KMS-11 (cell line): Measurements from ENCODE around the gene AP1AR.

Experiments used
- H2AFZ ChIP-seq: fragments of 200-600 bp; sonication (generic); 2 replicates; pipeline ENCODE4 v1.6.1; 2016; ENCODE audit warnings: antibody characterized with exemption, mixed run types, low read depth
- H3K27ac ChIP-seq: fragments of 200-600 bp; sonication (generic); 2 replicates; pipeline ENCODE4 v1.6.1; 2016; ENCODE audit warnings: mild to moderate bottlenecking, mixed run types
- H3K27me3 ChIP-seq: fragments of 200-600 bp; sonication (generic); 2 replicates; pipeline ENCODE4 v1.6.1; 2017; ENCODE audit warnings: mild to moderate bottlenecking, low read depth, mixed run types, moderate library complexity; ENCODE audit not compliant: insufficient read depth
- H3K36me3 ChIP-seq: fragments of 200-600 bp; sonication (generic); 2 replicates; pipeline ENCODE4 v1.6.1; 2017; ENCODE audit warnings: mild to moderate bottlenecking, mixed run types; ENCODE audit not compliant: insufficient read depth
- H3K4me1 ChIP-seq: fragments of 200-600 bp; sonication (generic); 2 replicates; pipeline ENCODE4 v1.6.1; 2016; ENCODE audit warnings: mild to moderate bottlenecking, low read depth, mixed run types; ENCODE audit not compliant: poor library complexity, severe bottlenecking
- H3K4me2 ChIP-seq: fragments of 200-600 bp; sonication (generic); 2 replicates; pipeline ENCODE4 v1.7.0; 2016; ENCODE audit warnings: mild to moderate bottlenecking, mixed run types
- H3K4me3 ChIP-seq: fragments of 200-600 bp; sonication (generic); IDR thresholded peaks from 2 replicates; pipeline ENCODE4 v1.6.1; 2017; ENCODE audit warnings: low read depth, low read length, mixed read lengths; ENCODE audit not compliant: insufficient read depth
- H3K79me2 ChIP-seq: fragments of 200-600 bp; sonication (generic); 2 replicates; pipeline ENCODE4 v1.6.1; 2016; ENCODE audit warnings: low read depth, mixed run types; ENCODE audit not compliant: insufficient read depth
- H3K9ac ChIP-seq: fragments of 200-600 bp; sonication (generic); 2 replicates; pipeline ENCODE4 v1.6.1; 2016; ENCODE audit warnings: mild to moderate bottlenecking, mixed run types
- H4K20me1 ChIP-seq: fragments of 200-600 bp; sonication (generic); 2 replicates; pipeline ENCODE4 v1.6.1; 2016; ENCODE audit warnings: mild to moderate bottlenecking, mixed run types; ENCODE audit not compliant: insufficient read depth
- CTCF ChIP-seq: fragments of 200-600 bp; sonication (generic); conservative IDR thresholded peaks from 2 replicates; pipeline ENCODE4 v1.6.1; 2017; ENCODE audit warnings: low read depth, mild to moderate bottlenecking, antibody characterized with exemption, low read length, moderate library complexity, mixed read lengths

The AP1AR gene

GRCh38 chr4:112231779-112232713 lies at the start of gene AP1AR:
Gene AP1AR, plus strand, starts transcription at chr4:112231787. Its CDS starts 305 bp downstream, at chr4:112232092.
- Histone ChIP-seq H3K79me2 (peaks cover 53% of the 10 kb centered on the region; the same call in 1 of the 2 replicates), H2AFZ (peak within 1 kb of the TSS; percentile 95), H4K20me1 (0 out of 2 replicates have a peak, but pooled peaks cover 4% of the 10 kb centered on the region), H3K4me3 (peak within 1 kb of the TSS; percentile 49), H3K27me3 (no peaks in the 10 kb centered on the region), H3K27ac (peak within 1 kb of the TSS; percentile 96), H3K4me1 (peaks cover 49% of the 10 kb centered on the region), H3K9ac (peak within 1 kb of the TSS; percentile 94), H3K36me3 (no peaks in the 10 kb centered on the region), H3K4me2 (peak within 1 kb of the TSS; percentile 92)
- TF ChIP-seq CTCF: peak; percentile 24; the same call in 1 of the 2 replicates

- Histone ChIP-seq H3K4me1 (peaks cover 28% of the 10 kb centered on the region), H3K4me3 (no peak overlapping the region), H3K9ac (no peak overlapping the region), H3K36me3 (no peaks in the 10 kb centered on the region), H2AFZ (no peak overlapping the region), H3K27me3 (no peaks in the 10 kb centered on the region), H3K4me2 (no peak overlapping the region), H3K79me2 (no peaks in the 10 kb centered on the region), H4K20me1 (no peaks in the 10 kb centered on the region; the same call in 1 of the 2 replicates), H3K27ac (no peak overlapping the region)
- TF ChIP-seq CTCF: no peak
These were observed 49.0 kb upstream of the AP1AR start for GRCh38 chr4:112182604-112183003.

- no peak for TF ChIP-seq CTCF
- no peak overlapping the region for H2AFZ ChIP-seq
- no peaks in the 10 kb centered on the region for H3K36me3 ChIP-seq
- no peak overlapping the region for H3K27ac ChIP-seq
- H3K4me3 ChIP-seq: no peak overlapping the region
- peaks cover 22% of the 10 kb centered on the region for H3K4me1 ChIP-seq
- H3K79me2 ChIP-seq: no peaks in the 10 kb centered on the region
- no peak overlapping the region for H3K4me2 ChIP-seq
- no peak overlapping the region for H3K9ac ChIP-seq
- no peaks in the 10 kb centered on the region; the same call in 1 of the 2 replicates for H4K20me1 ChIP-seq
- no peaks in the 10 kb centered on the region for H3K27me3 ChIP-seq
These were observed 48.3 kb upstream of the AP1AR start for GRCh38 chr4:112183252-112183651.

- TF ChIP-seq CTCF: no peak
- Histone ChIP-seq H3K27me3 (no peaks in the 10 kb centered on the region), H3K9ac (no peak overlapping the region), H3K4me3 (no peak overlapping the region), H2AFZ (no peak overlapping the region), H4K20me1 (no peaks in the 10 kb centered on the region; the same call in 1 of the 2 replicates), H3K27ac (no peak overlapping the region), H3K79me2 (no peaks in the 10 kb centered on the region), H3K4me2 (no peak overlapping the region), H3K4me1 (peaks cover 25% of the 10 kb centered on the region), H3K36me3 (no peaks in the 10 kb centered on the region)
These were observed 47.1 kb upstream of the AP1AR start for GRCh38 chr4:112184438-112184837.
